GM13977 (cell line): ENCODE data around the gene KRT10.

Experiments used
- DNase-seq: peaks from one replicate; pipeline ENCODE4 v3.0.0; 2012; ENCODE audit warnings: low spot score
- in situ Hi-C: fragments of 300-500 bp; cut with MboI; formaldehyde crosslinking; loops from one replicate; pipeline ENCODE4 v1.12.0; 2022; ENCODE audit warnings: low sequenced_read_pairs, low pct_unique_long_range_greater_than_20kb, mixed read lengths, inconsistent platforms; ENCODE audit not compliant: unreplicated experiment
- TF ChIP-seq, protein P1 (sequence below): IDR thresholded peaks from 2 replicates; pipeline ENCODE4 v1.5.1; 2012; ENCODE audit warnings: mild to moderate bottlenecking, control low read depth; ENCODE audit not compliant: insufficient read depth; ENCODE audit errors: extremely low read depth, missing control alignments

Gene KRT10

GRCh38 chr17:40777459-40777858, 45.0 kb downstream of the KRT10 start:
- in situ Hi-C loops: no loop called here
- TF ChIP-seq, protein P1, sequence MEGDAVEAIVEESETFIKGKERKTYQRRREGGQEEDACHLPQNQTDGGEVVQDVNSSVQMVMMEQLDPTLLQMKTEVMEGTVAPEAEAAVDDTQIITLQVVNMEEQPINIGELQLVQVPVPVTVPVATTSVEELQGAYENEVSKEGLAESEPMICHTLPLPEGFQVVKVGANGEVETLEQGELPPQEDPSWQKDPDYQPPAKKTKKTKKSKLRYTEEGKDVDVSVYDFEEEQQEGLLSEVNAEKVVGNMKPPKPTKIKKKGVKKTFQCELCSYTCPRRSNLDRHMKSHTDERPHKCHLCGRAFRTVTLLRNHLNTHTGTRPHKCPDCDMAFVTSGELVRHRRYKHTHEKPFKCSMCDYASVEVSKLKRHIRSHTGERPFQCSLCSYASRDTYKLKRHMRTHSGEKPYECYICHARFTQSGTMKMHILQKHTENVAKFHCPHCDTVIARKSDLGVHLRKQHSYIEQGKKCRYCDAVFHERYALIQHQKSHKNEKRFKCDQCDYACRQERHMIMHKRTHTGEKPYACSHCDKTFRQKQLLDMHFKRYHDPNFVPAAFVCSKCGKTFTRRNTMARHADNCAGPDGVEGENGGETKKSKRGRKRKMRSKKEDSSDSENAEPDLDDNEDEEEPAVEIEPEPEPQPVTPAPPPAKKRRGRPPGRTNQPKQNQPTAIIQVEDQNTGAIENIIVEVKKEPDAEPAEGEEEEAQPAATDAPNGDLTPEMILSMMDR: no peak
- DNase-seq: no peak

GRCh38 chr17:40775945-40776344, 46.5 kb downstream of the KRT10 start:
- DNase-seq: no peak
- in situ Hi-C loops: no loop called here
- TF ChIP-seq, protein P1: no peak

DNA sequence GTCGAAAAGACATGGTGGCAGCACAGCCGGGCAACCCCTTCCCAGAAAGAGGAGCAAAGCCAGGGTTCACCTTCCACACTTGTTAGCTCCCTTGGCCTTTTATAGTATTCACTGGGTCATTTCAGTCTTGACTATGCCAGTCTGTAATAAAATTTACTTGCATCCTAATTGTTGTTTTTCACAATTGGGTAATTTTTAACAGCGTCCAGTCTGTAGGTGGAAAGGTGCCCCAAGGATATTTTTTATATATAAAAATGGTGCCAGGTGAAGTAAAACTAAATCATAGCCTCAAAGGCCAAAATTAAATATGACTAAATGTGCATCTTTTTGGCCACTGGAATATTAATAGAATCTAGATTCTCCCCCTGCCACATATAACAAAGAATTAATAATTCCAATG, 50.3 kb downstream of the KRT10 start, which contains the start of gene KRT26:
TSS of gene KRT26 (minus strand) at position 101 of the 400 bp plus-strand sequence. CDS start at position 13, 88 bp downstream.
- TF ChIP-seq, protein P1: no peak
- DNase-seq: no peak

More for the DNA sequence above, 50.3 kb downstream of the KRT10 start, which contains the start of gene KRT26:
- in situ Hi-C loops: no loop called here
